ENCODE results near the gene CD207. TPM values are rescaled to one million over a fixed set of nuclear protein-coding genes. Genes with fewer than 3 reads are reported as not detected.

Gene CD207
- polyA plus RNA-seq, 3 donors from 2014 or later = 0.20 TPM; not detected in 1

DNA sequence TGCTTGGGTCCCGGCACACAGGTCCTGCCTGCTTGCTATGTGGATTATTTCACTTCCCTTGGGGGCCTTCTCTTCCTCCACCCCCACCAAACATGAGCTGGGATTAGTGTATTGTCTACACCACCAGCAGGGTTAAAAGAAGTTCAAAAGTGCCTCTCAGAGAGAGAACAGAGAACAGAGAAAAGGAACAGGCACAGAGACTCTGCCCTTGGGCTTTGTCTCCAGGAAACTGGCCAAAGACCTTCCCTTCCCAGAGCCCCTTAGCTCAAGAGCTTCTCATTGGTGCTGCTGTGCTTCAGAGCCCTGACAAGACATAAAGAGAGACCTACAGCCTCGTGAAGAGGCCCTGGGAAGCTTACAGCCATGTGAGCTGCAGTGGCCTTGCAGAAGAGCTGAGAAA is 38.1 kb downstream of the CD207 start:
- Mint-ChIP-seq H3K27me3 (ENCODE audit: low read depth in 3 of 3) (peaks cover 0 to 7% (median 2%) of the 10 kb centered on the region in 3 donors), H3K4me3 (no peak overlapping the region)

DNA sequence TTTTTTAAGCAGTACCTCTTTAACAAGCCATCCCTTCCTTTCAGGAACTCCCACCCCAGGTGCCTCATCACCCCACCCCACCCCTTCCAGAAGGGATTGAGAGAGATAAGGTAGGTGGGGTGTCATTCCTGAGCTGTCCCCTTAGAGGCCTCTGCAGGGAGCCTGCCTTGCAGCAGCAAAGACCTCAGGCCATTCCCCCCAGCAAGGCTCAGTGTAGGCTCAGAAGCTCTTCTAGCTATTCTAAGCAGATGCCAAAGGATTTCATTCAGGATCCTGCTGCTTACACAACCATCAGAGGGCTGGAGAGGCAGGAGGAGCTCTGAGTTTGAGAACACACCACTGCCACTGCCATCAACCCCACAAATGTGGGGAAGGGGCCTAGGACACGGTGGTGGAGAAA is 39.4 kb downstream of the CD207 start:
- Mint-ChIP-seq H3K4me3 (no peak overlapping the region), H3K36me3 (peaks cover 6 to 8% (median 7%) of the 10 kb centered on the region in 3 donors), H3K27me3 (ENCODE audit: low read depth in 3 of 3) (peaks cover 0 to 8% (median 4%) of the 10 kb centered on the region in 3 donors), H3K9me3 (peaks cover 0 to 8% (median 1%) of the 10 kb centered on the region in 6 donors), H3K4me1 (peaks cover 18 to 22% of the 10 kb centered on the region in 2 donors), H3K27ac (no peak overlapping the region)
- DNase-seq = no peak

More for the DNA sequence above, 38.1 kb downstream of the CD207 start:
- H3K36me3 Mint-ChIP-seq = peaks cover 6 to 8% (median 7%) of the 10 kb centered on the region in 3 donors
- no peak for DNase-seq
- H3K27ac Mint-ChIP-seq = no peak overlapping the region
- H3K4me1 Mint-ChIP-seq = peaks cover 17 to 22% of the 10 kb centered on the region in 2 donors
- H3K9me3 Mint-ChIP-seq = peaks cover 0 to 8% (median 1%) of the 10 kb centered on the region in 6 donors

DNA sequence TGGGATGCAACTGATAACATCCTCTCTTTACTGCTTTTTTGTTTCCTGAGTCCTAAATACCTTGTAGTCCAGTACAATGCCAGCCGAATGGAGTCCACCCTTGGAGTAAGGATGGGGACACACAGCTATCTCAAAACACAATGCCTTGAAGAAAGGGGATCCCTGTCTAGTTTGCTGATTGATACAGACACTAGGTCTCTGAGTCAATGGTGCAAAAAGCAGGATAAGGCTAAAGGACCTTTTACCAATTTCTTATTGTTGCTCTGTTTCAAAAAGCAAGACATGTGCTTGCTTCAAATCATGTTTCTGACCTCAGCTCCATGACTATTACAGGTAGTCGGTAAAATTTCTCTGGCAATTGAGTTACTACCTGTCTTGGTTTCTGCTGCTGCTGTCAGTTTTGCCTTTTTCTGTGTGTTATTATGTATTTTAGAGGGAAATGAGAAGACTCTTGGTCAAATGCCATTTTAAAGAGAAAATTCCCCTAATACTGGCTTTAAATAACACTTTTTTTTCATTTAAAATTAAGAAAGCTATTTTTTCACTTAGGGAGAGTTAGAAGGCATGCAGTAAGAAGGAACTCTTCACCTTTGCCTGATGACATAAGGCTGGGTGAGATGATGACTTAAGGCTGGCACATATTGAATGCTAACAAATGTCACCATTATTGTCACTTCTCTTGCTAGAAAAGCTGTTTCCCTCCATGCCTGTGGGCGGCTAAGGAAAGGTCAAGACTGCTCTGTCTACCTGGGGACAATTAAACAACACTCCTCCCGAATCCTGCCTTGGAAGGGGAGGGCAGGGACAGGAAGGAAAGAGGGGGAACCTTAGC is 40.2 kb downstream of the CD207 start:
- H3K4me1 Mint-ChIP-seq = peaks cover 23 to 25% of the 10 kb centered on the region in 2 donors
- peaks cover 0 to 14% (median 7%) of the 10 kb centered on the region in 3 donors for H3K27me3 Mint-ChIP-seq (ENCODE audit: low read depth in 3 of 3)
- no peak overlapping the region for H3K4me3 Mint-ChIP-seq
- no peak overlapping the region for H3K27ac Mint-ChIP-seq
- H3K9me3 Mint-ChIP-seq = peaks cover 0 to 8% (median 1%) of the 10 kb centered on the region in 6 donors
- peaks cover 6 to 8% (median 7%) of the 10 kb centered on the region in 3 donors for H3K36me3 Mint-ChIP-seq
- DNase-seq = no peak

DNA sequence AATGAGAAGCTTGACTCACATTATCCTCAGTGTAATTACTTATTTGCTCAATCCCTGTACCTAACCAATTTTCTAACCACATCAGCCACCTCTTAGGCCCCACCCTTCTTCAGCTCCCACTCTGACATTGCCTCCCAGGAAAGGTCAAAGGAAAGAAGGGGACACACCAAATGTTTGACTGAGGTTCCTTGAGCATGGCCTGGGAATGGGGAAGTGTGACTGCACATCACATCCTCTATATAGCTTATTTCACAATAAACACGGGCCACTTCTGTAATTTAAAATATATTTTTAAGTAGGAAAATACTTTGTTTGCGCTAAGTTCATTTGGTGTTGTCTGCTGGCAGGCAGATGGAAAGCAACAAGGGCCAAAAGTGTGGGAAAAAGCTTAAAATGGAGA is 42.2 kb downstream of the CD207 start:
- Mint-ChIP-seq H3K4me1 (peaks cover 22 to 25% of the 10 kb centered on the region in 2 donors), H3K9me3 (no peaks in the 10 kb centered on the region), H3K36me3 (no peaks in the 10 kb centered on the region), H3K27ac (no peak overlapping the region), H3K27me3 (ENCODE audit: low read depth in 3 of 3) (peaks cover 7 to 19% (median 12%) of the 10 kb centered on the region in 3 donors), H3K4me3 (no peak overlapping the region)
- no peak for DNase-seq

DNA sequence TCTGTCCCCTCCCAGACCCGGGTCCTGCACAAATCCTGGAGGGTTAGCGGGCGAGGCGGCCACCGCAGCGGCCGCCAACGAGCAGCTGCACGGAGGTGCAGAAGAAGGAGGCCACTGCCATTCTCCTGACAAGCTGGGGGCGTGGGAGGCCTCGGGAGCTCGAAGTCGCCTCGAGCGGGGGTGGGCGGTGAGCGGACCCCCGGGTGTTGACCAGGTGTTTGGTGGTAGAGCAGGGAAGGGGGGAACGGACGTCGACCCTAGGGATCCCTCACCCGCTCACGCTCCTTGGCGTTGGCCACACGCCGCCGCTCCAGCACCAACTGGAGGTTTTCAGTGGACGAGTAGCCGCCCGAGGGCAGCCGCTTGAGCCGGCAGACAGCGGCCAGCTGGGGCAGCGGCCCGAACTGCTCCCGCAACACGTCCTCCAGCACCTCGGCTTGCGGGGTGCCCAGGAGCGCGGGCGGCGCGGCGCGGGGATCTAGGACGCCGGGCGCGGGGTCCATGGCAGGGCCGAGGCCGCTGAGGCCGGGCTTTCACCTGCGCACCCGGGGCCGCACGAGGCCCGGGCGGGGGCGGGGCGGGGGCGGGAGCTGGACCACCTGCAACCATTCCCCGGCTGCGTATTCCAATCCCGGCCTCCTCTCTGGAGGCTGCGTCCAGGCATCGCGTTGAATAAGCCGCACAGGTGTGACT is 45.3 kb downstream of the CD207 start, which contains the start of gene FIGLA:
TSS of gene FIGLA (minus strand) at position 508 of the 693 bp plus-strand sequence. CDS start at position 503, 5 bp downstream.
- Mint-ChIP-seq H3K27ac (no peak within 1 kb of the TSS), H3K27me3 (ENCODE audit: low read depth in 3 of 3) (peaks cover 11 to 21% (median 12%) of the 10 kb centered on the region in 3 donors)

DNA sequence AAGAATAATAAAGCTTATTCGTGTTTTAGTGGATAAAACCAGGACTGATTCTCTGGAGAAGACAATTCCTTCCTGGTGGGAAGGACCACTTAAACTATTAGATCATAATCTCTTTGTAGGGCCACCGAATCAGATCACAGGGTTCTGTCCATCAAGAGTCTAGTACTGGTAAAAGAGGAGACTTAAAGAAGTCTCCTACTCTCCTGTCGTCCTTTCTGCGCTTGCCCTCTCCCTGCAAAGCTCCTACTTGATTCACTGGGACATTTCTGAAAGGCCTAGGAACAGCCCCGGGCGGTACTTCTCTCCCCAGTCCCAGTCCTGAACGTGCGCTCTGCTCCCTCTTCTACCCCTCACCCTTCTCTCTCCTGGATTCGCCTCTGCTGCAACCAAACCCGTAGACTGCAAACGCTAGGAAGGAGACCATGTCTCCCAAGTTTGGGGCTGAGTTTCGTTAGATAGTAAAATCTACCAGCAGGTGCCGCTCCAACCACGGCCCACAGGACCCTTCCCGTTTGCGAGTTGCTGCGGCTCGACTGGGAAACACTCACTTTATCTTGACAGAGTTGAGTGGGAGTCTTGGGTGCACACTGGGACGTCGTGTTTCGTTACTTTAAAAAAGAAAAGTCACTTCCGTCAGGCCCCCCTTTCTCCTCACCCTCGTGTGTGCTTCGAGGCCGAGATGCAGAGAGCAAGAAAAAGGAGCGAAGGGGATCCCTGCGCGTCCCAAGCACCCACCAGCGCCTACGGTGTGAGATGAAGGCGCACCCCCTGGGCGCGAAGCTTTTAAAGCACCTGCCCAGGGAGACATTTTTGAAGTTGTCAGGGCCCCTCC is 46.1 kb downstream of the CD207 start:
- peaks cover 11 to 21% (median 12%) of the 10 kb centered on the region in 3 donors for H3K27me3 Mint-ChIP-seq (ENCODE audit: low read depth in 3 of 3)

More for the DNA sequence above, 45.3 kb downstream of the CD207 start, which contains the start of gene FIGLA:
- no peaks in the 10 kb centered on the region for H3K9me3 Mint-ChIP-seq
- H3K4me3 Mint-ChIP-seq = peak within 1 kb of the TSS; percentile 83 to 96 (median 88)
- peaks cover 9 to 13% of the 10 kb centered on the region in 2 donors for H3K4me1 Mint-ChIP-seq
- no peaks in the 10 kb centered on the region for H3K36me3 Mint-ChIP-seq
- no peak for DNase-seq

DNA sequence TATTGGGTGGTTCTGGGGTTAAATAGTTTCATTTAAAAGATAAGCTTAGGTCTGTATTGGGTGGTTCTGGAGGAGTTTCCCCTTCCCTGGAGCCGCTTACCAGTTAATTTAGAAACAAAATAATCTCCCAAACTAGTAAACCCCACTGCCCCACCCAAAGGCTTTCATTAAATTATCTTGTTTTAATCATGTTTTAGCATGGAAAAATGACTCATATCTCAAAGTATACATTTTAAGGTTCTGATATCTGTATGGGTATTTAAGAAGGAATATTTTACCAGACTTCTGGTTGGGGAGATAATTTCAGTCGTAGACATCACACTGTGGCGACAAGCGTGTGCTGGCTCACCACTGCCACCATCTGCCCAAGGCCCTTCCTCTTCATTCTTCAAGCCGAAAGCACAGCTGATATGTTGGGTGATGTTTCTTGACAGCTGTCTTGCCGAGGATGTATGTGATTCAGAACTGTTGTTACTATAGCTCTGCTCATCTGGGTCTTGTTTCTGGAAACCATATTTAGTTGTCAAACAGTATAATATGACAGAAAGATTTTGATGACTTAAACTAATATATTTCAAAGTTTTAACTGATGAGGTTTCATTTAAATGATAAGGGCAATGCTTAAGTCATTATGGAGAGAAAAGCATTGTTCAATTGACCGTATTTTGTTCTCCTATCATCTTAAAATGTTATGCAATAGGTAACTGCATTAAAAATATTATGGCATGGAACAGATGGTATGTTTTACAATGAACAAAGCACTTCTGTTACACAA is 50.3 kb downstream of the CD207 start:
- Mint-ChIP-seq H3K9me3 (no peaks in the 10 kb centered on the region), H3K4me1 (peaks cover 6 to 7% of the 10 kb centered on the region in 2 donors), H3K36me3 (no peaks in the 10 kb centered on the region), H3K27ac (no peak overlapping the region), H3K27me3 (ENCODE audit: low read depth in 3 of 3) (peaks cover 4 to 14% (median 12%) of the 10 kb centered on the region in 3 donors), H3K4me3 (no peak overlapping the region)
- peak in 1 of 3 donors; percentile 6 for DNase-seq

More for the DNA sequence above, 46.1 kb downstream of the CD207 start:
- Mint-ChIP-seq H3K36me3 (no peaks in the 10 kb centered on the region), H3K9me3 (no peaks in the 10 kb centered on the region), H3K4me3 (peak overlapping the region; percentile 83 to 96 (median 88)), H3K27ac (no peak overlapping the region), H3K4me1 (peaks cover 9 to 13% of the 10 kb centered on the region in 2 donors)
- DNase-seq = peak; percentile 51 to 68 (median 61)

DNA sequence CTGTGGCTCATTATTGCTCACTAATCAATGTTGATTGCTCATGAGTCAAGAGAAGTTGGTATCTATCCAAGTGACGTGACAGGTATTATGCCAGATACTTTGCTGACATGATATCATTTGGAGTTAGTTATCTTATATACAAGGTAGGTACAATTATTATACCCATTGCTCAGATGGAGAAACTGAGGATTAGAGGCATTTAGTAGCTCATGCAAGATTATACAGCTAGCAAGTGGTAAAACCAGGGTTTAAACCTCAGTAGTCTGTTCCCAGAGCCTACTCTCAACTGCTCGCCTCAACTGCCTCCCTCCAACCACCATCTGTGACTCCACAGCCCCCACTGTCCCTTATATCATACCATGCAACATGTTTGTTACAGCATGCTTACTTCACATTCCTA is 51.3 kb downstream of the CD207 start:
- Mint-ChIP-seq H3K9me3 (no peaks in the 10 kb centered on the region), H3K27ac (no peak overlapping the region), H3K27me3 (ENCODE audit: low read depth in 3 of 3) (peaks cover 0 to 11% (median 7%) of the 10 kb centered on the region in 3 donors), H3K4me3 (no peak overlapping the region), H3K4me1 (peaks cover 0 to 1% of the 10 kb centered on the region in 2 donors), H3K36me3 (no peaks in the 10 kb centered on the region)
- DNase-seq = no peak

Other genes with a start within 250 kb of the CD207 start
- gene ADD2, start 67.6 kb downstream of the CD207 start, polyA plus RNA-seq = not detected
- gene FIGLA, start 45.2 kb downstream of the CD207 start, polyA plus RNA-seq = under 1 TPM in 1 of 3 donors, not detected in 2; 0.53 TPM
- not detected for gene CLEC4F, start 15.2 kb downstream of the CD207 start, polyA plus RNA-seq
- not detected for gene VAX2, start 64.8 kb upstream of the CD207 start, polyA plus RNA-seq
- gene ATP6V1B1, start 100.1 kb upstream of the CD207 start, polyA plus RNA-seq = not detected
- gene ANKRD53, start 142.8 kb upstream of the CD207 start, polyA plus RNA-seq = under 1 TPM; 0.18 to 0.51 (median 0.30) TPM
- gene TEX261, start 159.1 kb upstream of the CD207 start, polyA plus RNA-seq = 10 to 100 TPM; 25.8 to 44.7 (median 41.9) TPM
- gene NAGK, start 232.8 kb upstream of the CD207 start, polyA plus RNA-seq = 10 to 100 TPM; 68.5 to 85.7 (median 79.4) TPM

All from immature natural killer cell (primary cell).